BE2C (cell line): ENCODE data around the gene SPACA1.

ENCODE experiments used
- DNase-seq: peaks from one replicate; pipeline ENCODE4 v3.0.0-alpha.2; 2020
- H3K27me3 ChIP-seq: fragments of 250-450 bp; sonication (Bioruptor Pico); 2 replicates; pipeline ENCODE4 v1.5.1; 2020; ENCODE audit warnings: mild to moderate bottlenecking
- H3K36me3 ChIP-seq: fragments of 250-450 bp; sonication (Bioruptor Pico); 2 replicates; pipeline ENCODE4 v1.5.1; 2020; ENCODE audit warnings: mild to moderate bottlenecking
- H3K4me1 ChIP-seq: fragments of 250-450 bp; sonication (Bioruptor Pico); 2 replicates; pipeline ENCODE4 v1.5.1; 2020
- H3K4me3 ChIP-seq: 2 replicates; pipeline ENCODE4 v1.5.1; 2011; ENCODE audit warnings: low read depth, low read length
- H3K9me3 ChIP-seq: fragments of 250-450 bp; sonication (Bioruptor Pico); 2 replicates; pipeline ENCODE4 v1.5.1; 2020
- CTCF ChIP-seq: IDR thresholded peaks from 2 replicates; pipeline ENCODE4 v1.5.1; 2012; ENCODE audit warnings: mild to moderate bottlenecking, low read depth, low read length

The SPACA1 gene

DNA sequence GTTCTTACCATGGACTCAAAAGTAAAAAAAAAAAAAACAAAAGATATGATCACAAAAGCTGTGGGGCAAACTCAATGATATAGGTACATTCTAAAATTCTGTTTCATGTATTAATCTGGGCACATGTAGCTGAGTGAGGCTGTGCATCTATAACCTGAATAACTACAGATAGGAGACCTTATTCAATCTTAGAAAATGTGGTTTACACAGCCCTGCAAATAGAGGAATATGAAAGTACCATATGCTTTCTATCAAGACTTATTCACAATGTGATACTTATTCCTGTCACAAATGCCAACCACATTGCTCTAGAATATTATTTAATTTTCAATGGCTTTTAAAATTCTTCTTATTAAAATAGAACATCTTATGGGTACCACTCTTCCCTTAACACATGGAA is 3.1 kb upstream of the SPACA1 start:
- no peak for TF ChIP-seq CTCF
- H3K4me3 ChIP-seq, result no peak overlapping the region
- H3K4me1 ChIP-seq, result no peaks in the 10 kb centered on the region
- no peaks in the 10 kb centered on the region for H3K9me3 ChIP-seq
- H3K36me3 ChIP-seq, result no peaks in the 10 kb centered on the region
- no peak for DNase-seq
- H3K27me3 ChIP-seq, result no peaks in the 10 kb centered on the region

DNA sequence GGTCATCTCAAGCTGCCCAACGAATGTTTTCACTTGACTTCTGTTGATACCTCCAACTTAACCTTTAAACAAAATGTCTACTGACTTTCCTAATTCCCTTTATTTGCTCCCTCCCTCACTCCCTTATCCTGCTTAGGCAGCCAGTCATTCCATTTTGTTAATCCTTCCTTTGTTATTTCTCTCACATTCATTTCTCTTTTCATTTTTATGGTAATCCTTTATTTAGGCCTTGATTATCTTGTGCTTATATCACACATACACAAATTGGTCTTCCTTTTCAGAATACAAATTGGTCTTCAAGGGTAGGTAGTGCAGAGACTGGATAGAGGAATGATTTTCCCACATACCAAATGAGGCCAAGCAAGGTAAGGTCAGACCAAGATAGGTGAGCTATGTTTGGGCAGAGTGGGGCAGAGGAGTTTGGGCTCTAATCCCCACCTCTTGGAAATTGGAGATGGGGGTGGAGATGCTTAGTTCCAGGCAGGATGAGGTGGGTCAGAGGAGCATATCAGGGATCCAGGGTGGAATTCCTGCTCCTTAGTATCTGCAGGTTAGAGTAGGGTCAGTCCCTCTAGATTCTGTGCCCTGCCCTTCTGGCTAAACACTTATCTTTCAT is 2.0 kb upstream of the SPACA1 start:
- H3K36me3 ChIP-seq, result no peaks in the 10 kb centered on the region
- H3K4me3 ChIP-seq, result no peak overlapping the region
- no peak for DNase-seq
- no peak for TF ChIP-seq CTCF
- H3K4me1 ChIP-seq, result no peaks in the 10 kb centered on the region
- no peaks in the 10 kb centered on the region for H3K9me3 ChIP-seq
- H3K27me3 ChIP-seq, result no peaks in the 10 kb centered on the region

- Histone ChIP-seq H3K9me3 (no peaks in the 10 kb centered on the region), H3K4me3 (no peak overlapping the region), H3K36me3 (no peaks in the 10 kb centered on the region), H3K4me1 (no peaks in the 10 kb centered on the region), H3K27me3 (peaks cover 3% of the 10 kb centered on the region)
- TF ChIP-seq CTCF, result no peak
- DNase-seq, result no peak
Measured at GRCh38 chr6:88048578-88048977, 937 bp downstream of the SPACA1 start.

DNA sequence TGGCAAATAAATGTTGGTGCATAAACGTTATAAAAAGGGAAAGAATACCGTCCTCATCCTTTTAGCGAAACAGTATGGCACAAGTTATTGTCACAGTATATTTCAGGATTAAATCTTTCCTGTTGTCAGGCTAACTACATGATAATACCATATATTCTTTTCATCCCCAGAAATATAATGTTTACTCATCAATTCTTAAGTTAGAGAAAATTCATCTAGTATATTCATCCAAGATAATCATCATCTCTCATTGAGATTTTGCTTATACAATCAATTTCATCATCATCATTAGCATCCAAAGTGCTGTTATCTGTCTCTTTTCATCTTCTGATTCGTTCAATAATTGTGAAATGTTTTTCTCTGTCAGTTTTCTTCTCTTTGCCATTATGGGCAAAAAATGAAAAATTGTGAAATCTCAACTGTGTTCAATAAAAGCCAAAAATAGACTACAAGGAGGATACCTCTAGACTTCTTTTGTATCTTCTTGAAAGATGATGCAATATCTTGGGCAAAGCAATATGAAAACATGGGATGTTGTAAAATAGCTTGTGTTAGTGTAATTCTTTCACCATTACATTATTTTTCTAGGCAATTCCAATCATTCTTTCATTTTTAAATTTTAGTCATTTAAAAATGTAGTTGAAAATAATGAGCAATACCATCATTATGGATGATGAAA is 2.6 kb downstream of the SPACA1 start:
- no peak overlapping the region for H3K4me3 ChIP-seq
- peaks cover 3% of the 10 kb centered on the region for H3K27me3 ChIP-seq
- DNase-seq, result no peak
- no peaks in the 10 kb centered on the region for H3K4me1 ChIP-seq
- H3K36me3 ChIP-seq, result no peaks in the 10 kb centered on the region
- TF ChIP-seq CTCF, result no peak
- H3K9me3 ChIP-seq, result no peaks in the 10 kb centered on the region

- Histone ChIP-seq H3K4me1 (no peaks in the 10 kb centered on the region), H3K27me3 (no peaks in the 10 kb centered on the region), H3K36me3 (no peaks in the 10 kb centered on the region), H3K4me3 (no peak overlapping the region), H3K9me3 (no peaks in the 10 kb centered on the region)
- no peak for DNase-seq
- no peak for TF ChIP-seq CTCF
Measured at GRCh38 chr6:88059191-88059590, 11.6 kb downstream of the SPACA1 start.

GRCh38 chr6:88062376-88062775 is 14.7 kb downstream of the SPACA1 start:
- H3K4me1 ChIP-seq, result no peaks in the 10 kb centered on the region
- H3K36me3 ChIP-seq, result no peaks in the 10 kb centered on the region
- DNase-seq, result no peak
- no peaks in the 10 kb centered on the region for H3K27me3 ChIP-seq
- no peak for TF ChIP-seq CTCF
- H3K9me3 ChIP-seq, result no peaks in the 10 kb centered on the region
- H3K4me3 ChIP-seq, result no peak overlapping the region
